Globus pallidus (tissue), 1 donor: ENCODE results near the gene PYROXD2.

Experiments used
- DNase-seq: peaks from one replicate; pipeline ENCODE4 v3.0.0-alpha.2; 2015; ENCODE audit warnings: low spot score

Gene PYROXD2

GRCh38 chr10:98414932-98415730 lies at the start of gene PYROXD2:
PYROXD2 (minus strand) TSS chr10:98415182; CDS start chr10:98415135, 47 bp downstream.
- DNase-seq: peak; percentile 86

DNA sequence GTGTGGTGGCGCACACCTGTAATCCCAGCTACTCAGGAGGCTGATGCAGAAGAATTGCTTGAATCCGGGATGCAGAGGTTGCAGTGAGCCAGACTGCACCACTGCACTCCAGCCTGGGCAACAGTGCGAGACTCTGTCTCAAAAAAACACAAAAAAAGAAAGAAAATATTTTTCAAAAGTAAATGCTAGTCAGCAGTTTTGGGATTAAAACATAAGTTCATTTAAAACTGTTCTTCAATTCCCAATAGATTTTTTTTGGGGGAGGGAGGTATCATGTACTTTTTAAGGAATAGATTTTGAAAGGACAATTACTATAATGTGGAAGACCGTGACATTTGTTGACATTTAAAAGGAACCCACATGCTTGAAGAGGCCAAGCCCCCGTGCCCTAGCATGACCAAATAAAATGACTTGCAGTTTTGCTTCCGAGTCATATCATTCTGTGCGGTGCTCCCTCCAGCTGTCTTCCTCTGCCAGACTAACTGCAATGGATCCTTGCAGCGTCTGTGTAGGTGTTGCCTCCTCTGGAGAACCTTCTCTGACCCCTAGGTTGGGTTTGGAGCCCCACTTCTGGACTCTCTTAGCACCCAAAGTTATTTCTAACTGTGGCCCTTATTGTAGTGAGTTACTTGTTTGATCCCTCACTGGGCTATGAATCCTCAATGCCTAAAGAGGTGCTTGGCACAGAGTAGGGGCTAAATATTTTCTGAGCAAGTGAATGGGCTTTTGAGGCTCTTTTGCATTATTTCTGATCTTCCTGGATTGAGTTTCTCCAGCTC lies 49.2 kb upstream of the PYROXD2 start:
- DNase-seq: no peak

DNA sequence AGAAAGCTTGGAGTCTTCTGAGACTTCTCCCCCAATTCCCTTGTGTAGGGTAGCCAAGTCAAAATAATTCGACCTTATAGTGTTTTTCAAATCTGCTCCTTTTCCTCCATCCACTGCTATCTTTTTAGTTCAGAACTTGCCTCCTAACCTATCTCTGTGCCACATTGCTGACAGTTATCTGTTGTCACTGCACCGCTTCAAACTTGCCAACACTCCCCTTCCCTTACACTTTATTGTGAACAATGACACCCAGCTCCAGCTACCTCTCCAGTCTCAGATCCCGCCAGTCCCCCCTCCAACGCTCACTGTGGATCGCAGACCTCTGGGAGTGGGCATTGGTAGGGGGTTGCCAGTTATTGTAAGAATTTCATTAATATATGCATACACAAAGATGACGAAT lies 48.0 kb upstream of the PYROXD2 start:
- no peak for DNase-seq

DNA sequence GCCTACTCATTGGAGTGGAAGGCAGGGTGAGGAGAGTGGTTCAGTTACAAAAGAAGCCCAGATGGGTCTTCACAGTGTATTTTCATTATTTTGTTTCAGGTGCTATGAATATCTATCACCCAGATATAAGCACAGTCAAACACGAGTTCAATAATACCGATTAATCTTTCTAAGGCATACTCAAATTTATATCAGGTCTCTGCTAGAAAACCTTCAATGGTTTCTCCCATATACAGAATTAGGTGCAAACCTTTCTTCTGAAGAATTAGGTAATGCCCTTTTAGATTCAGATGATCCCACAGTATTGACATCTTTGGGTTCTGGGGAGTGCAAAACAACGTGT lies 46.5 kb upstream of the PYROXD2 start:
- DNase-seq: no peak

DNA sequence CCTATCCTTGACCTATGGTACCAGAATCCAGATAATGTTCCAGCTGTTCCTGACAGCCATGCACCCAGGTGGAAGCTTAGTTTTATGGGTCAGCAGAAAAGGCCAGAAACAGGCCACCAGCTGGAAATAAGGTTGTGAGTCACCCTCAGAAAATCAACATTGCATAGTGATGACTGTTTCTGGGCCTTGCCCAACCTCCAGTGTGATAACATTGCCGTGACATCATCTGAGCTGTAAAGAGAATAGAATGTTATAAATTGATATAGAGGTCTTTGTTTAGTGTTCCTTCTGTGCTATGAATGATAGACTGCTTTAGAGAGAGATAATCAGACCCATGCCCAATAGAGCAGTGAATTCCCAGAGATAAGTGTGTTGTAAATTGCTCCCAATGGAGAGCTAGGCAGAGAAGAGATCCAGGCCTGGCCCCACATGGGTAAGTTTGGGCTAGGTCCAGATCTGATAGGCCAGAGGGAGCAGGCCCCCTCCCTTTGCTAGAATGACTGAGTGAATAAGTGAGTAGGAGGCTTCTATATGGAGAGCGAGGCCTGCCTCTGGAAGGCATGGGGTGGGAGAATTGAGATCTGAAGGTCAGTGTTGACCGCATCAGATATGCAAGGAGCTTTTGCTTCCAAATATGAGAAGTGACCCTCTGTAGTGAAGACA lies 46.0 kb upstream of the PYROXD2 start:
- DNase-seq: no peak

DNA sequence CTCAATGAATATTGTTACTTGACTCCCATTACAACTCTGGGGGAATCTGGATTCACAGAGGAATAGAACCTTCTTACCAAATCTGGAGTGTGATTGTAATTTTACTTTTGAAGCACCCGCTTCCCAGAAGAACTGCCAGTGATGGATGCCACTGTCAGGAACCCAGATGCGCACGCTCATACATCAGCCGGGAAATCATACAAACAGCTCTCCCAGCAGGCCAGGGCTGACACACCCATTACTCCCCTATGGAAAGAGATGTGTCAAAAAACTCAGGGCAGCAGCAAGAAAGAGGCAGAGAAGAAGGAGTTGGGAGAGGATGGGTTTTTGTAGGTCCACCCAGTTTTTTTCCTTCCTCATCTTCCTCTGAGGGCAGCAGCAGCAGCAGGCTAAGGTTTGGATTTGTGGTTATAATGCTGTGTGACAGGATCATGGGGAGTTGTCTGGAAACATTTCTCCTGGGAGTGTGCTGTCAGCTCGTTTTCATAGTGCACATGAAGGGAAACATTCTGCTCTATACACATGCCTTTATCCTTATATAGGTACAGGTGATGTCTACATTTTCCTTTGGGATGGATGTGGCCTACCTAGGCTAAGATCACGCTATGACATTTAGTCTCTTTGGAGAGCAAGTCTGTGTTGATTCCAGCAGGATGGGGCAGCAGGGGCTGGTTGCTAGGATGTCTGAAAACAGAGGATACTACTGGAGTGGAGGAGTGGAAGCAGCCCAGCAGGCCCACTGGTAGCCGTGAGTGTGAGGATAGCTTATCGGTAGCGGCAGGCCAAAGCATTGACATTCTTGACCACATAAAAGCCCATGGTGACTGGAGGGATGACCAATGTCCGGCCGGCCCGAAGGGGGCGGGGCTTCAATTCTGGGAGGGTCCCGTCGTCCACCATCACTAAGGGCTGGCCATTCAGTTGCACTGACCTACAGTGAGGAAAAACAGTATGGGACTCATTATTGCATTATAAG lies 44.1 kb upstream of the PYROXD2 start:
- DNase-seq: no peak

- no peak for DNase-seq
These were observed 42.7 kb upstream of the PYROXD2 start for GRCh38 chr10:98457721-98458120.

DNA sequence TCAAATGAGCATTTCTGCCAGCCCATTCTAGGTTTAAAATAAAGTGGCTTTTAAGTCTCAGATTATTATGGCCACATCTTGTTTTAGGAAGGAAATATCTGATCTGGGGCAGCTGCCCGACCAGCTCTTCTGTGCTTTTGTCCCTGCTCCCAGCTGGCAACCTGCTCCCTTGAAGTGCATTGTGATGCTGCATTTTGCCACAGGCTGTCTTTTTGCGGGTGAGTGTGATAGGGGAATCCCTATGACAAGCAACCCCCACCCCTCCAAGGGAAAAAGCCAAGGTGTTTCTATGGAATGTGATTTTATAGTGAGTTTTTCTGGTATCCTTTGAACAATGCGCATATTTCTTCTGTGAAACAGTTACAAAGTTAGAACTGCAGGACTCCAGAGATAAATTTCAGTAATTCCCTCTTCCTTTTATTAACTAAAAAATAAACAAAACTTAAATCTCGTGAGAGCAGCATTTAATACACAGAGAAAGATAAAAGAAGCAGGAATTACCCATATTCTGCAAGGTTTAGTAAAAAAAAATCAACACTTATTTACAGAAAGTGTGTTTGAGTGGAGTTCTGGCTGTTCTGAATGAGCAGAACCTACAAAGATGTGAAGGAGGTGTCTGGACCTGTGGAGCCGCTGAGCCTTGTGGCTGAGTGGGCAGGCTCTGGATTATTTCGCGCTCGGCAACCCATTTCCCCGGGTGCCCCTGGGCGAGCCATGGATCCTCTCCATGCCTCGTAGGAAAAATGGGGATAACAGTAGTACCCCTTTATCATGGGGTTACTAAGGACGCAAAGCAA lies 41.9 kb upstream of the PYROXD2 start:
- DNase-seq: peak; percentile 25

GRCh38 chr10:98456043-98456570 lies 41.1 kb upstream of the PYROXD2 start:
- peak; percentile 31 for DNase-seq

DNA sequence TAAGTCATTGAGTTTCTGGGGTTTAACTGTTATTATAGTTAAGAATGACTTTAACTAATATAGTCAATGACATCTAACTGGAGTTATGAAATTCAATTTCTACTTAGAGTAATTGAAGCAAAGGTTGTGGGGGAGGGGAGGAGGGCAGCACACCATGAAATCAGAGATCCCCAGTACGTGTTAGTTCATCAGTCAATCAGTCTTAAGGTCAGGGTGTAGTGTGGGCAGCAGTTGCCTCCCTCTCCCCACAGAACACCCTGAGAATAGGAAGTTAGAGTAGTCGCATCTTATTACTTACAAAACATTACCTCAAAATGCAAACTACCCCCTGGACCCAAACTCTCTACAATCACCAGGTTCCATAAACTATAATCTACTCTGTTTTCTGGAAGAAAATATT lies 38.7 kb upstream of the PYROXD2 start:
- no peak for DNase-seq

DNA sequence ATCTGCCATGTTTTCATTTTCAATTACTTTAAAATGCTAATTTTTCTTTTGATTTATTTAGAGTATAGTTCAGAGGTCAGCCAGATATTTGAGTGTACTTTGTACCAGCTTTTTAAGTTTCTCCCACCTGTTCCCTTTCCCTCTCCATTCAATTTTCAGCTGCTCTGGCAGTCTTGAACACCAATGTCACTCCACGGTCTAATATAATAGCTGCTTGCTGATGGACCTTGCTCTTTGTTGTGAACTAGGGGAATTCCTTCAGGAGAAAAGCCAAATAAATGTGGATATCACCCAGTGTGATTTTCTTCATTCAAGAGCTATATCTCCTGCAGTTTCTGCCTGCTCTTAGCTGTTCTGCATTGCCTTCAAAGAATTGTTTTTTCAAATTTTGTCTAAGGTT lies 35.6 kb upstream of the PYROXD2 start:
- no peak for DNase-seq

DNA sequence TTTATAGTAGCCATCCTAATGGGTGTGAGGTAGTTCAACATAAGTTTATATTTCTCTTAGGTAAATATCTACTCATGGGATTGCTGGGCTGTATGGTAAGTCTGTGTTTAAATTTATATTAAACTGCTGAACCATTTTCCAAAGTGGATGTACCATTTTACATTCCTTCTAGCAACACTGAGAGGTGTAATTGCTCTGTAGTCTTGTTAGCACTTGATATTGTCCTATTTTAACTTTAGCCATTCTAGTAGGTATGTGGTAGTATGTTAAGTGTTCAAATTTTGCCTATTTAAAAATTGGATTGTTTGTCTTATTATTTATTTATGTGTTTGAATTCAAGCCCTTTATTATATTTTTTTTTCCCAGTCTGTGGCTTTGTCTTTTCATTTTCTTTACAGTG lies 34.3 kb upstream of the PYROXD2 start:
- DNase-seq: no peak

DNA sequence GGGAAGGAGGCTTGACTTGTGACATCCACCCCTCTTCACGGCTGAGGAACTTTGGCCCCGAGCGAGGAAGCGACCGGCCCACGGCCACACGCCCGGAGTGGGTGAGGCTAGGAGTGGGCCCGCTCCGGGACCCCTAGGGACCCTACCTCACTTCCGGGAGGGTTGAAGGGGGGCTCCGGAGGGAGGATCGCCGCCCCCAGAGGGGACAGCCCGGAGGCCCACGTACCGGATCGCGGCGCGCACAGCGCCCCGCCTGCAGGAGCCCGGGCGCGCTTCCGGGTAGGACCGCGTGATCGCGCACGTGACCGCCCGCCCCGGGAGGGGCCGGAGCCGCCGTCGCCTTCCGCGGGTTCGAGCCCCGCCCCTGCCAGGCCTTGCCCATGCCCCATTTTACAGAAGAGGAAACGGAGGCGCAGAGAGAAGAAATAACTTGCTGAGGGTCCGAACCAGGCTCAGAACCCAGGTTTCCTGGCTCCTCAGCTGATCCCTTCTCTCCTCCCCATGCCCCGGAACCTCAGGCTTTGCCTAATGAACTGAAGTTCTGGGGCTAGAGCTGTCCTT lies 31.8 kb upstream of the PYROXD2 start, which contains the start of gene HPS1:
TSS of gene HPS1 (minus strand) at position 275 of the 561 bp plus-strand sequence. CDS start 3,695 bp downstream, outside the sequence.
- DNase-seq: peak; percentile 66

DNA sequence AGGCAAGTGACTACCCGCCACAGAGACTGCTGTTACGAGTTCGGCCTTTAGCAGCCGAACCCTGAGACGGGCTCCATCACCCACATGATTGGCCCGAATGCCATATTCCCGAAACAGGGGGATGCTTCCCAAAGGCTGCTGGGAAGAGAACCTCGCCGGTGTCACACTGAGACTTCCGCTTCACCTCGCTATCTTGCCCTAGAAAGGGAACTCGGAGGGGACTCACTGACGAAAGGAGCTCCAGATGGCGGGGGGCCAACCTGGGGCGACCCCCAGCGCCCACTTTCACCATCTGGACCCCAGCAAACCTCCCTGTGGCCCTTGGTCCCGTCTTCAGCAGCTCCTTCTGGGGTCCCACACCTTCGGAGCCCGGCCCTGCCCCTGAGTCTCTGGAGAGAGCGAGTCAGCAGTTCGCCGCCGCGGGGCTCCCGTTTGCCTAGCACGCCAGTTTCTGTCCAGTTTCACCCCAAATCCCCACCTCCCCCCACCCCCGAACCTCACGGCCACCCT lies 31.2 kb upstream of the PYROXD2 start:
- peak; percentile 29 for DNase-seq

DNA sequence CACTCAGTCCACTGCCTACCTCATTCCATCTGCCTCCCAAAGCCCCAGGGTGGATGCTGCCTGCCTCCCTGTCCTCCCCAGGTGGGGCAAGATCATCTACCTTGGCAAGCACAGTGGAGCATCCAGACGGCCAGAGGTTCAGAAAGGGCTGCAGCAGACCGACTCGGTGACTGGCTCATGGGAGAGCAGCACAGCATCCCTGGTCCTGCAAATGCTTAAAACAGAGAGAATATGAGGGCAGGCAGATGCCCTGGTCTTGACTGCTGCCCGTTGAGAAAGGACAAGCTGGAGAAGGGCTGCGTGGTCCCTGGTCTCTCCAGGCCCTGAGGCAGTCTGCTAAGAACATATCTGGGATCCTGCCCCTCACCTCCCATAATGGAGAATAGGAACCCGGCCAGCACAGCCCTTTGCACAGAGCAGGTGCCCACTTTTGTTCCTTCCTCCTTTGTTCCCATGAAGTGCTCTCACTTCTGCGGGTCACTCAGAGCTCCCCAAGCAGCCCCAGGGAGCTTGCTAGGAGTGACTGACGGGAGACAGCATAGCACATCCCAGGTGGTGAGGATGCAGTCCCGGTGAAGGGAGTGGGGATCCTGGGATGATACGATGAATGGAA lies 30.3 kb upstream of the PYROXD2 start:
- DNase-seq: no peak

GRCh38 chr10:98444314-98445006 lies 29.5 kb upstream of the PYROXD2 start:
- peak; percentile 48 for DNase-seq

- DNase-seq: no peak
These were observed 23.7 kb upstream of the PYROXD2 start for GRCh38 chr10:98438715-98439114.

DNA sequence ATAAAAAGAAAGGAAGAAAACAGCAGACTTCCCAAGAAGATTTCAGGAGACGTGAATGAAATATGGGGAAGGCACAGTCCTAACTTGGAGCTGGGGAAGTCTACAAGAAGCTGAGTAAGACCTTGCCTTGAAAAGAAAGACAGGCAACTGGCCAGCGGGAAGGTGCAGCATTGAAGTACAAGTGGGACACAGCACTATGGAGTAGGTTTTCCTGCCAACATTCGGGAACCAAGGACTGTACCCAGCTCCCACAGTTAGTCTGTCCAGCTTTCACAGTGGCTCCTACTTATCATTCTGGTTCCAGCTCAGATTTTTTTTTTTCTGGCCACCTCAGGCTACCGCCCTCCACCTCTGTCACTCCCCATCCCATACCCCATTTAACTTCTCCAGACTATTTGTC lies 21.7 kb upstream of the PYROXD2 start:
- peak; percentile 47 for DNase-seq

DNA sequence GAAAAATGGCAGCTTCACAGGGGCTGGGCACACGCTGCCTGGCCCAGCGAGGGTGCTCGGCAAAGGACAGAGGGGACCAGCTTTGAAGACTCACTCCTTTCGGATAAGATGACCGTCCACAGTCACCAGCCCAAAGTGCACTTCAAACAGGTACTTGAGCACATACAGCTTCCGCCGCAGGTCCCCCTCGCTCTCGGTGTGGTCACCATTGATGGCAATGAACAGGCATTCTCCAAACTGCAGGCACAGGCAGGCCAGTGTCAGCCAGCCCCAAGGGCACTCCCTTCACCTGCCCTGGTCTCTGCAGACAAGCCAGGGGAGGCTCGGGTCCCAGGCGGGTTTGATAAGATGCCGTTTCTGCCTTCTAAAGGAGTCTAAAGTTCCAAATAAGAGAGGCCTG lies 20.2 kb upstream of the PYROXD2 start:
- no peak for DNase-seq
